Cardiac muscle cell (in vitro differentiated cells and primary cell): ENCODE data around the gene ATOH1. TPM values are rescaled to one million over a fixed set of nuclear protein-coding genes. Genes with fewer than 3 reads are reported as not detected.
A peak's percentile ranks its signal among the peaks of the same experiment; 100 is the strongest.

Source experiments
- DNase-seq, 2 donors: peaks; one replicate each; pipeline versions ENCODE4 v3.0.0 to v3.0.0-alpha.2; 2010 to 2017; ENCODE audit warnings: low read depth in 1 of 2, low spot score in 1 of 2
- H3K27ac ChIP-seq: fragments of 200-600 bp; sonication (generic); 2 replicates; pipeline ENCODE4 v1.5.1; 2016
- H3K27me3 ChIP-seq: fragments of 200-600 bp; sonication (generic); 2 replicates; pipeline ENCODE4 v1.6.0; 2016; ENCODE audit warnings: control low read depth
- H3K36me3 ChIP-seq: fragments of 200-600 bp; sonication (generic); 2 replicates; pipeline ENCODE4 v1.5.1; 2016; ENCODE audit warnings: control low read depth
- H3K4me1 ChIP-seq: fragments of 200-600 bp; sonication (generic); 2 replicates; pipeline ENCODE4 v1.8.1; 2017; ENCODE audit warnings: low read depth, mild to moderate bottlenecking, mixed run types
- H3K4me3 ChIP-seq: fragments of 200-600 bp; sonication (generic); 2 replicates; pipeline ENCODE4 v1.5.1; 2016; ENCODE audit warnings: mild to moderate bottlenecking
- H3K9me3 ChIP-seq: fragments of 200-600 bp; sonication (generic); 2 replicates; pipeline ENCODE4 v1.5.1; 2017; ENCODE audit warnings: low read depth, mild to moderate bottlenecking, control low read depth
- polyA plus RNA-seq: library from polyadenylated mRNA; unstranded; fragments of >200 nt; fragmentation: Nextera tagmentation; extraction: Ambion mirVana; gene quantifications from 2 replicates; pipeline ENCODE4 v1.2.1, GENCODE V29; 2016
- total RNA-seq: library from RNA; depleted of rRNA; stranded (reverse); fragments of >200 nt; gene quantifications from 2 replicates; pipeline ENCODE4 v1.2.3, GENCODE V29; 2016
- TF ChIP-seq, protein P1 (sequence below): IDR thresholded peaks from 2 replicates; pipeline ENCODE4 v1.5.1; 2012; ENCODE audit warnings: low read depth, mild to moderate bottlenecking, low read length

The ATOH1 gene
- total and polyA plus RNA-seq, 2 experiments from 2014 or later, result not detected

DNA sequence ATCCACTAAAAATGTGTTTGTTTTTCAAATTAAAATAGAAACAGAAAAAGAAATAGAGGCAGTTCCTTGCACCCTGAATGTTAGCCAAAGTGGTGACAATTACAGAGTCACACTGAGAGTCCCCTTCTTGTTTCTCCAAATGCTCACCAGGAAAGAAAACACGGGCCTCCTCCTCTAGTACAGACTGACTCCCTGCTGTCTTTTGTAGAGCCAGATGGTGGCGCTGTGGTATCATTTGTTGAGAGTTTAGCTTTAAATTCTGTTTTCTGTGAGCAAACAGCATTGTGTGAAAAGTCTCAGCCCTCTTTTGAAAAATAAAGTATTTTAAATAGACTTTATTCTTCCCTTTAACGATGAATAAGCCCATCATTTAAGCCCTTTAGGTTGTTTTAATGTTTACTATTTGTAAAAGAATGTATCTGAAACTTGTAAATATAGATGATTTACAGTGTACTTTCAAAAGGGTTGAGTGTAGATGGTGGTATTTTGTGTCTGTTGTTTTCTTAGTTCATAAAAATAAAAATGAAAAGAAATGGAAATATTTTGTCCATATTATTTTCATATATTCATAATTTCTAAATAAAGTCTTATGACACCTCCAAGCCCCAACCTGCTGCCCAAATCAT, 36.9 kb upstream of the ATOH1 start:
- H3K4me3 ChIP-seq, result no peak overlapping the region
- TF ChIP-seq, protein P1, sequence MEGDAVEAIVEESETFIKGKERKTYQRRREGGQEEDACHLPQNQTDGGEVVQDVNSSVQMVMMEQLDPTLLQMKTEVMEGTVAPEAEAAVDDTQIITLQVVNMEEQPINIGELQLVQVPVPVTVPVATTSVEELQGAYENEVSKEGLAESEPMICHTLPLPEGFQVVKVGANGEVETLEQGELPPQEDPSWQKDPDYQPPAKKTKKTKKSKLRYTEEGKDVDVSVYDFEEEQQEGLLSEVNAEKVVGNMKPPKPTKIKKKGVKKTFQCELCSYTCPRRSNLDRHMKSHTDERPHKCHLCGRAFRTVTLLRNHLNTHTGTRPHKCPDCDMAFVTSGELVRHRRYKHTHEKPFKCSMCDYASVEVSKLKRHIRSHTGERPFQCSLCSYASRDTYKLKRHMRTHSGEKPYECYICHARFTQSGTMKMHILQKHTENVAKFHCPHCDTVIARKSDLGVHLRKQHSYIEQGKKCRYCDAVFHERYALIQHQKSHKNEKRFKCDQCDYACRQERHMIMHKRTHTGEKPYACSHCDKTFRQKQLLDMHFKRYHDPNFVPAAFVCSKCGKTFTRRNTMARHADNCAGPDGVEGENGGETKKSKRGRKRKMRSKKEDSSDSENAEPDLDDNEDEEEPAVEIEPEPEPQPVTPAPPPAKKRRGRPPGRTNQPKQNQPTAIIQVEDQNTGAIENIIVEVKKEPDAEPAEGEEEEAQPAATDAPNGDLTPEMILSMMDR, result peak; percentile 82
- no peaks in the 10 kb centered on the region for H3K4me1 ChIP-seq
- H3K27ac ChIP-seq, result no peak overlapping the region
- no peaks in the 10 kb centered on the region for H3K9me3 ChIP-seq
- peak; percentile 64 to 84 for DNase-seq
- no peaks in the 10 kb centered on the region for H3K27me3 ChIP-seq
- H3K36me3 ChIP-seq, result no peaks in the 10 kb centered on the region

DNA sequence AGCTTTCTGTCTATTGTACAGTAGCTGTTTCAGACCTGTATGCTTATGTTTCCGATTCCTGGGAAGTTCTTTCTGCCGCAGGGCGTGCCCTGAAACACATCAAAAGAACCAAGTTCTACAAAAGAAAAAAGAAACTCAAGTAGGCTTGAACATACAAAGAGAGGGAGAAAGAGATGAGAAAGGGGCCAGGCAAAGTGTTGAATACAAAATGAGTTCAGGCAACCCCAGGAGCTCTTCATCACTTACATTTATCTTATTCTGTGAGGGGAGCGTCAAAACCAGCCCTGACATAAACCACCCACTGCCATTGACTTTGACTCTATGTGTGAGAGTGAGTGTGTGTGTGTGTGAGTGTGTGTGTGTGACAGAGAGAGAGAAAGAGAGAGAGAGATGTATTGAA, 26.5 kb upstream of the ATOH1 start:
- Histone ChIP-seq H3K4me1 (no peaks in the 10 kb centered on the region), H3K27ac (no peak overlapping the region), H3K36me3 (no peaks in the 10 kb centered on the region), H3K9me3 (no peaks in the 10 kb centered on the region), H3K27me3 (no peaks in the 10 kb centered on the region), H3K4me3 (no peak overlapping the region)
- TF ChIP-seq, protein P1, result no peak
- DNase-seq, result peak in 1 of 2 donors; percentile 16

DNA sequence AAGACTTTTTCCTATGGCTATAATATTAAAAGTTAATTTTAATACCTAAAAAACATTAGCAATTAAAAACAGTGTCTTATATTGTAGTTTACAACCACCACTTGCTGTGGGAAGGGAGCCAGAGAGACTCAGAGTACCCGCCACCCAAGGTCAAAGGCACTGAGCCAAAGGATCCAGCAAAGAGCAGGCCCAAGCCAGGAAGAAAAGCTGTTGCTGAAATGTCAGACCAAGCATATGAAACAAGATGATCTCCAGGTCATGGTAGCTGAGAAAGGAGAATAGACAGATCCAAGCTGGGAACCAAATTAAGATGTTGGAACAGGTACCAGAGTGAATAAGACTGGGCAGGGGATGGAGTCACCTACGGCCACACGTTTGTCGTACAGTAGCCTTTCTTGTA, 18.8 kb upstream of the ATOH1 start:
- TF ChIP-seq, protein P1, result no peak
- H3K9me3 ChIP-seq, result no peaks in the 10 kb centered on the region
- no peaks in the 10 kb centered on the region for H3K4me1 ChIP-seq
- DNase-seq, result no peak
- no peak overlapping the region for H3K4me3 ChIP-seq
- peaks cover 3% of the 10 kb centered on the region for H3K27me3 ChIP-seq
- no peak overlapping the region for H3K27ac ChIP-seq
- H3K36me3 ChIP-seq, result no peaks in the 10 kb centered on the region

DNA sequence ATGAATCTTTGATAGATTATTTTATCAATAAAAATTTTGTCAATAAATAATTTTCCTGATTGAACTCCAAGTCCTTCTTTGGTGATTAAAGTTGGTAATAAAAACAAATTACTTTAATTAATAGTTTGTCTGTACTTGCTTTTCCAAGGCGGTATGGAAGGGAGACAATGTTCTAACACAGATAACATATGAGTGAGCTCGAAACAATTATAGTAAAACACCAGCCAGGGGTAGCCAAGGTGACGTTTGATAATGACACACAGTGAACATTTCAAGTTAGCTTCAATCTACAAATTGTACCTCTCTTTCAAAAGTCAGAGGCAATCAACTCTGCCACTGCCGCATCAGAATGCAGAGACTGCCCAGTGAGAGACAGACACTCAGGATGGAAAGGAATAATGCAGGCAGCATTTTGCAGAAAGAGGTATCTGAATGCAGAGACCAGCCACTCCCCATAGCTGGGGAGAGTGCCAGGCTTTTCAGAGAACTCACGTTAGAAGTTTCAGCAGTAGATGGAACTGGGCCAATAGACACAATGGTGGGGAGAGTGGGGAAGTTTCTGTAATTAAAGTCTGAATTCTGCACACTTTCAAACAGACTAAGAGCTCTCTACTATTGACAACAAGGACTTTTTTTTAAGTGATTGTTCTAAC, 18.1 kb upstream of the ATOH1 start:
- no peak for DNase-seq
- Histone ChIP-seq H3K4me3 (no peak overlapping the region), H3K27ac (no peak overlapping the region), H3K4me1 (no peaks in the 10 kb centered on the region), H3K27me3 (peaks cover 3% of the 10 kb centered on the region), H3K36me3 (no peaks in the 10 kb centered on the region), H3K9me3 (no peaks in the 10 kb centered on the region)
- TF ChIP-seq, protein P1, result no peak

DNA sequence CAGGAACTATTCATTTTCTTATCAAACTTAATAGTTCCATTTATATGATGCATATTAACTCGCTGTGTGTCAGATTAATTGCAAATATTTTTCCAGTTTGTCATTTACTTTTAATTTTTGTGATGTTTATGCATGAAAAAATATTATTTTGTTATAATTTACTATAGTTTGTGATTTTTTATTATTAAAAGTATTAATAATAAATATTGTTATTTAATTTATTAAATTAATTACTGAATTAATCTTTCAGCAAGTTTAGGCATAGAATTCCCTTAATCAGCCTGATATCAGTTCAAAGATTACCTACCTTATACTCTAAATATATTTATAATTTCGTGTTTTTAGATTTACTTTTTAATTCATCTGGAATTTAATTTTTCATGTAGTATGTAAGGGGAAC, 15.5 kb upstream of the ATOH1 start:
- TF ChIP-seq, protein P1, result no peak
- H3K36me3 ChIP-seq, result no peaks in the 10 kb centered on the region
- no peaks in the 10 kb centered on the region for H3K4me1 ChIP-seq
- no peak for DNase-seq
- no peak overlapping the region for H3K4me3 ChIP-seq
- no peaks in the 10 kb centered on the region for H3K9me3 ChIP-seq
- peaks cover 10% of the 10 kb centered on the region for H3K27me3 ChIP-seq
- no peak overlapping the region for H3K27ac ChIP-seq
